ENCODE results near the gene GPC6.

GRCh38 chr13:93981426-93981977 lies 754.9 kb downstream of the GPC6 start:
- no peak for TF ChIP-seq CTCF (IDR thresholded peaks at IDR 0.05)
- TF ChIP-seq POLR2A (IDR thresholded peaks at IDR 0.05), result no peak
